Measurements from ENCODE around the gene KY.
"Not testable (repeated sequence)": the region's sequence is repeated elsewhere in the genome, so short reads cannot be mapped to it uniquely, and the experiment has no call there.

Gene KY

GRCh38 chr3:134600206-134600605, 50.6 kb downstream of the KY start:
- no peaks in the 10 kb centered on the region for H3K9me3 ChIP-seq (ENCODE audit: control insufficient read depth, insufficient read depth, low read length)
- H3K9me2 ChIP-seq (replicated peaks; ENCODE audit: control insufficient read depth, low read length) = no peaks in the 10 kb centered on the region
- H4K20me1 ChIP-seq (ENCODE audit: control insufficient read depth, insufficient read depth, low read depth, low read length) = no peaks in the 10 kb centered on the region
- no peak for TF ChIP-seq EZH2phosphoT487 (IDR thresholded peaks at IDR 0.05; ENCODE audit: borderline replicate concordance, low read length)
- TF ChIP-seq, protein P1, sequence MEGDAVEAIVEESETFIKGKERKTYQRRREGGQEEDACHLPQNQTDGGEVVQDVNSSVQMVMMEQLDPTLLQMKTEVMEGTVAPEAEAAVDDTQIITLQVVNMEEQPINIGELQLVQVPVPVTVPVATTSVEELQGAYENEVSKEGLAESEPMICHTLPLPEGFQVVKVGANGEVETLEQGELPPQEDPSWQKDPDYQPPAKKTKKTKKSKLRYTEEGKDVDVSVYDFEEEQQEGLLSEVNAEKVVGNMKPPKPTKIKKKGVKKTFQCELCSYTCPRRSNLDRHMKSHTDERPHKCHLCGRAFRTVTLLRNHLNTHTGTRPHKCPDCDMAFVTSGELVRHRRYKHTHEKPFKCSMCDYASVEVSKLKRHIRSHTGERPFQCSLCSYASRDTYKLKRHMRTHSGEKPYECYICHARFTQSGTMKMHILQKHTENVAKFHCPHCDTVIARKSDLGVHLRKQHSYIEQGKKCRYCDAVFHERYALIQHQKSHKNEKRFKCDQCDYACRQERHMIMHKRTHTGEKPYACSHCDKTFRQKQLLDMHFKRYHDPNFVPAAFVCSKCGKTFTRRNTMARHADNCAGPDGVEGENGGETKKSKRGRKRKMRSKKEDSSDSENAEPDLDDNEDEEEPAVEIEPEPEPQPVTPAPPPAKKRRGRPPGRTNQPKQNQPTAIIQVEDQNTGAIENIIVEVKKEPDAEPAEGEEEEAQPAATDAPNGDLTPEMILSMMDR (IDR thresholded peaks at IDR 0.05; ENCODE audit: low read depth, low read length, poor library complexity, severe bottlenecking) = no peak
- no peaks in the 10 kb centered on the region for H3K36me3 ChIP-seq (ENCODE audit: control insufficient read depth, low read length)
- H3K4me2 ChIP-seq (ENCODE audit: low read length) = no peak overlapping the region; the same call in 1 of the 2 replicates
- peaks cover 12% of the 10 kb centered on the region for H3K4me1 ChIP-seq (ENCODE audit: control insufficient read depth, low read length)
- H3K27ac ChIP-seq (ENCODE audit: low read depth, low read length) = no peak overlapping the region
- H3K27me3 ChIP-seq (ENCODE audit: control insufficient read depth, low read length) = peaks cover 7% of the 10 kb centered on the region; the same call in 1 of the 2 replicates
- H3K4me3 ChIP-seq (ENCODE audit: low read length) = no peak overlapping the region
- no peaks in the 10 kb centered on the region for H3F3A ChIP-seq (ENCODE audit: control insufficient read depth, insufficient read depth)
- H3K79me2 ChIP-seq (ENCODE audit: control insufficient read depth, low read length) = no peaks in the 10 kb centered on the region

DNA sequence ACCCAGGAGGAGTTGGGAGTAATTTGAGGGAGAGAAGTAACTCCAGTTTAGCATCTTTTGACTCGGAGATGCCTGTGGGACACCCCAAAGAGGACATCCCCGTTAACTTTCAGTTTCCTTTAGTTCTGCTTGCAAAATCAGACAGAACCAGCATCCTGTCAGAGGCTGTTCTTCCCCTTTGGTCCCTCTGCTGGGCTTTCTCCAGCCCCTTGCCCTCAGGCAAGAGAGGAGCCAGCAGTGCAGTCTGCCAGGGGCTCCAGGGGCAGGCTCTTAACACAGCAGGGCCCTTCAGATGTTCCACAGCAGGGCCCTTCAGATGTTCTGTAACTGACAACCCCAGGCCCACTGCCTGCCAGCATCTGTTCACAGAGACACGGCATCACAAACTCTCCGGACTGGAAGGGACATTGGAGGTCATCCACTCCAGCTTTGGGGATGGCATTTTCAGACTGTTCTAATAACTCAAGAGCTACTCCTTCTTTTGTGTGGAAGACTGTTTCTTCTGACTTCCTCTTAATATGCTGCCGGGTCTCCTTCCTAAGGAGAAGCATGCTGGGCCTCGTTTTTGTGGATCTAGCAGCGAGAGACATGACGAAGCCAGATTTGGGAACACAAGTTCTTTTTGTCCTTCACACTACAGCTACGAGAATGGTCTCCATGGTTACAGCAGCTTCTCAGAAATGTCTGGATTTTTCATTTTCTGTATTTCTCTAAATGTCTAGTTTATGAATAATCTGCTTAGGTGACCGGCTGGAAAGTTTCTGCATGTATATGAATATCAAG, 51.9 kb downstream of the KY start:
- no peak overlapping the region for H3K4me2 ChIP-seq (ENCODE audit: low read length)
- no peaks in the 10 kb centered on the region for H3K9me3 ChIP-seq (ENCODE audit: control insufficient read depth, insufficient read depth, low read length)
- H4K20me1 ChIP-seq (ENCODE audit: control insufficient read depth, insufficient read depth, low read depth, low read length) = no peaks in the 10 kb centered on the region
- H3F3A ChIP-seq (ENCODE audit: control insufficient read depth, insufficient read depth) = no peaks in the 10 kb centered on the region
- H3K27ac ChIP-seq (ENCODE audit: low read depth, low read length) = no peak overlapping the region
- peaks cover 7% of the 10 kb centered on the region; the same call in 1 of the 2 replicates for H3K27me3 ChIP-seq (ENCODE audit: control insufficient read depth, low read length)
- no peaks in the 10 kb centered on the region for H3K79me2 ChIP-seq (ENCODE audit: control insufficient read depth, low read length)
- TF ChIP-seq EZH2phosphoT487 (IDR thresholded peaks at IDR 0.05; ENCODE audit: borderline replicate concordance, low read length) = no peak
- TF ChIP-seq, protein P1 (IDR thresholded peaks at IDR 0.05; ENCODE audit: low read depth, low read length, poor library complexity, severe bottlenecking) = no peak
- H3K36me3 ChIP-seq (ENCODE audit: control insufficient read depth, low read length) = no peaks in the 10 kb centered on the region
- H3K4me1 ChIP-seq (ENCODE audit: control insufficient read depth, low read length) = peaks cover 12% of the 10 kb centered on the region
- H3K4me3 ChIP-seq (ENCODE audit: low read length) = no peak overlapping the region
- no peaks in the 10 kb centered on the region for H3K9me2 ChIP-seq (replicated peaks; ENCODE audit: control insufficient read depth, low read length)

DNA sequence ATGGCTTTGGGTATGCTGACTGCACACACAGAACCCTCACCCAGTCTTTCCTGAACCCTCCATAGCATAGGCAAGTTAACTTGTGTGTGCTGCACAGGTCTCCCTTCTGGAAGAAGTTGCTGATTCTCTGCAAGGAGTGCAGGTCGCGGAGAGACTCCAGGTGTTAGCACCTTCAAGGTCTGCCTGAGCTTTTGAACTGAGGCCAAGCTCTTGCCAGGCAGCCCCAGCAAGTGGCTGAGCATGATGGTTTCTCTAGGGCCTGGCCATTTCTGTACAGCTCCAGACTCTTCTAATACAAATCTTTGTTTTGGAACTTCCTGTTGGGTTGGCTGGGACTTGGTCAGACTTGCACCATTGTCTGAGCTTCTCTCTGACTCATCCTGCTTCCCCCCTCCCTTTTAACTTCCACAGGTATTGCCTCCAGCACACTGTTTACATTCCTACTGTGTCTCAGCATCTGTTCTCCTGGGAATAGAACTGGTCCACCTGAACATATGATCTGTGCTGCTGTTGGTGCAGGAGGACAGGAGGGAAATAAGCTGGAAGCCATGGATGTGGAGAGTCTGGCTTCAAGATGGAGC, 53.3 kb downstream of the KY start:
- H3K9me3 ChIP-seq (ENCODE audit: control insufficient read depth, insufficient read depth, low read length) = no peaks in the 10 kb centered on the region
- no peaks in the 10 kb centered on the region for H4K20me1 ChIP-seq (ENCODE audit: control insufficient read depth, insufficient read depth, low read depth, low read length)

GRCh38 chr3:134594986-134595385, 55.8 kb downstream of the KY start:
- H3K79me2 ChIP-seq (ENCODE audit: control insufficient read depth, low read length); H4K20me1 ChIP-seq (ENCODE audit: control insufficient read depth, insufficient read depth, low read depth, low read length); H3K9me3 ChIP-seq (ENCODE audit: control insufficient read depth, insufficient read depth, low read length); H3K9me2 ChIP-seq (replicated peaks; ENCODE audit: control insufficient read depth, low read length); H3K27ac ChIP-seq (ENCODE audit: low read depth, low read length); H3F3A ChIP-seq (ENCODE audit: control insufficient read depth, insufficient read depth); H3K36me3 ChIP-seq (ENCODE audit: control insufficient read depth, low read length); H3K4me2 ChIP-seq (ENCODE audit: low read length); H3K27me3 ChIP-seq (ENCODE audit: control insufficient read depth, low read length); H3K4me1 ChIP-seq (ENCODE audit: control insufficient read depth, low read length); H3K4me3 ChIP-seq (ENCODE audit: low read length): not testable (repeated sequence)

More for the DNA sequence above, 53.3 kb downstream of the KY start:
- peaks cover 12% of the 10 kb centered on the region for H3K4me1 ChIP-seq (ENCODE audit: control insufficient read depth, low read length)
- TF ChIP-seq, protein P1 (IDR thresholded peaks at IDR 0.05; ENCODE audit: low read depth, low read length, poor library complexity, severe bottlenecking) = no peak
- no peak for TF ChIP-seq EZH2phosphoT487 (IDR thresholded peaks at IDR 0.05; ENCODE audit: borderline replicate concordance, low read length)
- no peaks in the 10 kb centered on the region for H3K36me3 ChIP-seq (ENCODE audit: control insufficient read depth, low read length)
- H3F3A ChIP-seq (ENCODE audit: control insufficient read depth, insufficient read depth) = no peaks in the 10 kb centered on the region
- H3K4me3 ChIP-seq (ENCODE audit: low read length) = no peak overlapping the region
- no peak overlapping the region for H3K4me2 ChIP-seq (ENCODE audit: low read length)
- H3K27ac ChIP-seq (ENCODE audit: low read depth, low read length) = no peak overlapping the region
- no peaks in the 10 kb centered on the region for H3K9me2 ChIP-seq (replicated peaks; ENCODE audit: control insufficient read depth, low read length)
- no peaks in the 10 kb centered on the region for H3K79me2 ChIP-seq (ENCODE audit: control insufficient read depth, low read length)
- peaks cover 7% of the 10 kb centered on the region; the same call in 1 of the 2 replicates for H3K27me3 ChIP-seq (ENCODE audit: control insufficient read depth, low read length)

All from DOHH2 (cell line).